B cell (primary cell): ENCODE measurements around the gene LRP6. TPM values are rescaled to one million over a fixed set of nuclear protein-coding genes. Genes with fewer than 3 reads are reported as not detected.

ENCODE experiments used
- ATAC-seq: fragments of 200-7000 bp; cut with Tn5 transposase; one replicate; pipeline ENCODE4 v1.10.0; 2021; ENCODE audit warnings: low read depth, mild to moderate bottlenecking, moderate number of reproducible peaks, moderate library complexity
- CTCF ChIA-PET: fragments of 350-600 bp; sonication (Branson Sonifier 250); formaldehyde crosslinking; loops from one replicate; lab custom pipeline; 2021; ENCODE audit warnings: antibody characterized with exemption, inconsistent platforms; lab: Charles Lee
- POLR2A ChIA-PET: fragments of 350-600 bp; sonication (Branson Sonifier 250); formaldehyde crosslinking; loops from one replicate; lab custom pipeline; 2021; ENCODE audit warnings: antibody characterized with exemption; lab: Charles Lee
- DNase-seq: peaks from one replicate; pipeline ENCODE4 v3.0.0; 2013
- H2AFZ ChIP-seq: 2 replicates; pipeline ENCODE4 v1.6.1; 2012; ENCODE audit warnings: mild to moderate bottlenecking, low read depth, low read length; ENCODE audit not compliant: insufficient read depth, poor library complexity, severe bottlenecking
- H3K27ac ChIP-seq, 2 donors: 1 replicate in 1 of 2; 2 replicates in 1 of 2; pipeline ENCODE4 v1.5.1; 2012 to 2013; ENCODE audit warnings: low read length in 2 of 2, mild to moderate bottlenecking in 2 of 2, moderate library complexity in 1 of 2
- H3K27me3 ChIP-seq, 4 experiments: fragments of 200-600 bp in 1 of 4; sonication (generic) in 1 of 4; replicated peaks in 1 of 4; 1 replicate in 2 of 4; 2 replicates in 2 of 4; pipeline versions ENCODE4 v1.6.1 to v1.7.0; 2013 to 2016; ENCODE audit warnings: low read length in 3 of 4, mild to moderate bottlenecking in 2 of 4, mixed read lengths in 1 of 4, moderate library complexity in 1 of 4; ENCODE audit not compliant: insufficient read depth in 4 of 4, control insufficient read depth in 3 of 4; ENCODE audit errors: control extremely low read depth in 1 of 4
- H3K36me3 ChIP-seq, 2 experiments: replicated peaks in 1 of 2; 1 replicate in 1 of 2; 2 replicates in 1 of 2; pipeline versions ENCODE4 v1.6.1 to v1.7.1; 2013; ENCODE audit warnings: low read length in 1 of 2; ENCODE audit not compliant: insufficient read depth in 2 of 2, control insufficient read depth in 1 of 2; ENCODE audit errors: control extremely low read depth in 1 of 2, extremely low read depth in 1 of 2
- H3K4me1 ChIP-seq, 2 donors: fragments of 200-600 bp in 1 of 2; sonication (generic) in 1 of 2; 1 replicate in 1 of 2; 2 replicates in 1 of 2; pipeline versions ENCODE4 v1.5.1 to v1.6.1; 2013 to 2017; ENCODE audit warnings: low read length in 2 of 2; ENCODE audit not compliant: control insufficient read depth in 2 of 2, insufficient read depth in 2 of 2
- H3K4me2 ChIP-seq: replicated peaks from 2 replicates; pipeline ENCODE3; 2012; ENCODE audit warnings: mild to moderate bottlenecking, low read depth, low read length; ENCODE audit not compliant: poor library complexity, severe bottlenecking
- H3K4me3 ChIP-seq, 5 experiments: fragments of 200-600 bp in 1 of 5; sonication (generic) in 1 of 5; 1 replicate in 3 of 5; 2 replicates in 2 of 5; pipeline versions ENCODE4 v1.5.1 to v1.7.0; 2011 to 2016; ENCODE audit warnings: low read length in 4 of 5, mild to moderate bottlenecking in 4 of 5, low read depth in 2 of 5, control low read depth in 1 of 5, moderate library complexity in 1 of 5; ENCODE audit not compliant: insufficient read depth in 1 of 5; ENCODE audit errors: control extremely low read depth in 1 of 5, extremely low read depth in 1 of 5
- H3K79me2 ChIP-seq: fragments of 200-600 bp; sonication (generic); one replicate; pipeline ENCODE4 v1.6.0; 2016; ENCODE audit warnings: low read length; ENCODE audit not compliant: control insufficient read depth, insufficient read depth
- H3K9ac ChIP-seq: fragments of 200-600 bp; sonication (generic); 2 replicates; pipeline ENCODE4 v1.6.1; 2017; ENCODE audit warnings: mild to moderate bottlenecking, low read length, moderate library complexity
- H3K9me3 ChIP-seq, 3 donors: one replicate each; pipeline versions ENCODE4 v1.6.1 to v1.7.1; 2013; ENCODE audit warnings: low read length in 2 of 3; ENCODE audit not compliant: control insufficient read depth in 2 of 3, insufficient read depth in 1 of 3; ENCODE audit errors: control extremely low read depth in 1 of 3
- H4K20me1 ChIP-seq: 2 replicates; pipeline ENCODE4 v1.6.0; 2012; ENCODE audit warnings: mild to moderate bottlenecking, low read length; ENCODE audit not compliant: insufficient read depth, control insufficient read depth, poor library complexity, severe bottlenecking
- H3K27ac Mint-ChIP-seq: one replicate; pipeline ENCODE4 v1.8.0; 2021; ENCODE audit warnings: mixed read lengths
- H3K27me3 Mint-ChIP-seq: one replicate; pipeline ENCODE4 v1.8.0; 2021; ENCODE audit warnings: mixed read lengths
- H3K4me1 Mint-ChIP-seq: one replicate; pipeline ENCODE4 v1.8.0; 2021; ENCODE audit warnings: mixed read lengths
- H3K4me3 Mint-ChIP-seq: one replicate; pipeline ENCODE4 v1.8.0; 2021; ENCODE audit warnings: mixed read lengths
- H3K9me3 Mint-ChIP-seq: one replicate; pipeline ENCODE4 v1.8.0; 2022; ENCODE audit warnings: mixed read lengths; ENCODE audit not compliant: insufficient read depth
- CTCF ChIP-seq: fragments of 200-600 bp; IDR thresholded peaks from one replicate; pipeline ENCODE4 v1.8.0; 2022; ENCODE audit warnings: antibody characterized with exemption, mild to moderate bottlenecking
- EZH2 ChIP-seq: IDR thresholded peaks from 2 replicates; pipeline ENCODE4 v1.6.1; 2012; ENCODE audit warnings: borderline replicate concordance, low read depth, mild to moderate bottlenecking, moderate library complexity, low read length; ENCODE audit not compliant: insufficient read depth, poor library complexity, severe bottlenecking
- WGBS: methylation state at CpG from one replicate; pipeline ENCODE4 v1.1.5; 2013; ENCODE audit warnings: missing lambda C conversion rate; ENCODE audit not compliant: insufficient coverage; 5-methylcytosine and 5-hydroxymethylcytosine counted together
- intact Hi-C: fragments of 100-400 bp; cut with micrococcal nuclease; formaldehyde crosslinking; loops from one replicate; pipeline ENCODE4 v1.10.0; 2022
- polyA plus RNA-seq: library from polyadenylated mRNA; depleted of rRNA; stranded (reverse); fragments of >200 nt; gene quantifications from 2 replicates; pipeline ENCODE4 v1.2.3, GENCODE V29; 2012
- total RNA-seq, 2 donors: library from RNA; stranded (reverse); fragments of 120-200 nt in 1 of 2; gene quantifications; 1 replicate in 1 of 2; 2 replicates in 1 of 2; pipeline versions ENCODE4 v1.2.3 to v1.2.4, GENCODE V29; 2013 to 2022

The LRP6 gene
- total and polyA plus RNA-seq, 2 donors (not counting 1 experiment from before 2014, with no cell fraction given): 0.34 to 2.8 TPM

- no peaks in the 10 kb centered on the region for H3K27me3 ChIP-seq
- WGBS: 55% methylated on average over 2 of the region's 3 CpGs
- CTCF ChIA-PET: interaction anchor here (1.0 kb wide), 1 partner anchor 13 kb away, joined by 3 read pairs; no protein-coding TSS in a partner anchor
- H3K4me3 ChIP-seq: no peak overlapping the region
- POLR2A ChIA-PET: no interaction called here
- no peak overlapping the region for H3K9ac ChIP-seq
- Mint-ChIP-seq H3K27me3 (peaks cover 7% of the 10 kb centered on the region), H3K4me1 (peaks cover 2% of the 10 kb centered on the region), H3K9me3 (no peaks in the 10 kb centered on the region), H3K27ac (no peak overlapping the region), H3K4me3 (no peak overlapping the region)
- H3K79me2 ChIP-seq: no peaks in the 10 kb centered on the region
- intact Hi-C loops: no loop called here
- ATAC-seq: no peak
- TF ChIP-seq CTCF: no peak
- TF ChIP-seq EZH2: no peak
- no peaks in the 10 kb centered on the region for H3K36me3 ChIP-seq
- H3K4me2 ChIP-seq: no peak overlapping the region
- no peaks in the 10 kb centered on the region for H3K4me1 ChIP-seq
- H2AFZ ChIP-seq: no peak overlapping the region
- no peak overlapping the region for H3K27ac ChIP-seq
- H3K9me3 ChIP-seq: no peaks in the 10 kb centered on the region
- H4K20me1 ChIP-seq: no peaks in the 10 kb centered on the region
- DNase-seq: no peak
Observed at GRCh38 chr12:12216349-12217017, 50.4 kb downstream of the LRP6 start.

- ChIA-PET POLR2A (no interaction called here), CTCF (no interaction called here)
- Mint-ChIP-seq H3K27ac (no peak overlapping the region), H3K4me1 (peaks cover 2% of the 10 kb centered on the region), H3K4me3 (no peak overlapping the region), H3K9me3 (no peaks in the 10 kb centered on the region), H3K27me3 (peaks cover 3% of the 10 kb centered on the region)
- no peaks in the 10 kb centered on the region for H3K27me3 ChIP-seq
- H3K79me2 ChIP-seq: no peaks in the 10 kb centered on the region
- TF ChIP-seq EZH2: no peak
- no peak for TF ChIP-seq CTCF
- ATAC-seq (no peak), DNase-seq (no peak)
- no peaks in the 10 kb centered on the region for H3K4me1 ChIP-seq
- H3K4me3 ChIP-seq: no peak overlapping the region
- no peaks in the 10 kb centered on the region for H4K20me1 ChIP-seq
- no peaks in the 10 kb centered on the region for H3K9me3 ChIP-seq
- H3K27ac ChIP-seq: no peak overlapping the region
- WGBS: no CpG with 5 or more reads among the region's 3 CpGs
- intact Hi-C loops: no loop called here
- no peaks in the 10 kb centered on the region for H3K36me3 ChIP-seq
- H2AFZ ChIP-seq: no peak overlapping the region
- no peak overlapping the region for H3K9ac ChIP-seq
- no peak overlapping the region for H3K4me2 ChIP-seq
Observed at GRCh38 chr12:12214635-12215131, 52.2 kb downstream of the LRP6 start.
